OCI-LY1 (cell line): ENCODE data around the gene PSMA2.
A peak's percentile ranks its signal among the peaks of the same experiment; 100 is the strongest.

Experiments used
- H2AFZ ChIP-seq: fragments of 200-600 bp; sonication (generic), shearing (Covaris generic); 2 replicates; pipeline ENCODE4 v1.6.0; 2014; ENCODE audit warnings: antibody characterized with exemption, mild to moderate bottlenecking, low read length
- H3F3A ChIP-seq: fragments of 200-600 bp; sonication (generic), shearing (Covaris generic); 2 replicates; pipeline ENCODE4 v1.6.0; 2014; ENCODE audit warnings: mild to moderate bottlenecking, antibody characterized with exemption, low read length, moderate library complexity; ENCODE audit not compliant: insufficient read depth
- H3K27ac ChIP-seq: fragments of 200-600 bp; sonication (generic); 2 replicates; pipeline ENCODE4 v1.5.1; 2014; ENCODE audit warnings: low read length, mixed run types, mild to moderate bottlenecking, low read depth; ENCODE audit not compliant: poor library complexity, severe bottlenecking
- H3K27me3 ChIP-seq: fragments of 200-600 bp; sonication (generic); 2 replicates; pipeline ENCODE4 v1.6.0; 2014; ENCODE audit warnings: antibody characterized with exemption, mild to moderate bottlenecking, low read length, moderate library complexity; ENCODE audit not compliant: insufficient read depth
- H3K36me3 ChIP-seq: fragments of 200-600 bp; sonication (generic); 2 replicates; pipeline ENCODE4 v1.6.1; 2014; ENCODE audit warnings: mild to moderate bottlenecking, antibody characterized with exemption, low read length, moderate library complexity, mixed read lengths; ENCODE audit not compliant: insufficient read depth
- H3K4me1 ChIP-seq: fragments of 200-600 bp; sonication (generic); 2 replicates; pipeline ENCODE4 v1.5.1; 2014; ENCODE audit warnings: mild to moderate bottlenecking, low read length, moderate library complexity; ENCODE audit not compliant: insufficient read depth, severe bottlenecking
- H3K4me2 ChIP-seq: fragments of 200-600 bp; sonication (generic), shearing (Covaris generic); 2 replicates; pipeline ENCODE4 v1.6.1; 2014; ENCODE audit warnings: low read length
- H3K4me3 ChIP-seq: fragments of 200-600 bp; sonication (generic); 2 replicates; pipeline ENCODE4 v1.5.1; 2014; ENCODE audit warnings: low read length, low read depth, mild to moderate bottlenecking, mixed read lengths; ENCODE audit not compliant: poor library complexity, severe bottlenecking
- H3K79me2 ChIP-seq: fragments of 200-600 bp; shearing (Covaris generic); 2 replicates; pipeline ENCODE4 v1.6.1; 2016; ENCODE audit warnings: mixed run types, low read length, mixed read lengths; ENCODE audit not compliant: insufficient read depth
- H3K9ac ChIP-seq: fragments of 200-600 bp; sonication (generic), shearing (Covaris generic); 2 replicates; pipeline ENCODE4 v1.6.1; 2014; ENCODE audit warnings: mild to moderate bottlenecking, low read length, mixed read lengths
- H3K9me2 ChIP-seq: fragments of 200-600 bp; sonication (generic), shearing (Covaris generic); 2 replicates; pipeline ENCODE4 v1.6.1; 2014; ENCODE audit warnings: low read depth, mild to moderate bottlenecking, low read length, mixed read lengths
- H3K9me3 ChIP-seq: fragments of 200-600 bp; shearing (Covaris generic); 2 replicates; pipeline ENCODE4 v1.6.1; 2014; ENCODE audit warnings: low read length, mixed read lengths
- H4K20me1 ChIP-seq: fragments of 200-600 bp; sonication (generic), shearing (Covaris generic); 2 replicates; pipeline ENCODE4 v1.6.0; 2016; ENCODE audit warnings: mild to moderate bottlenecking, low read length; ENCODE audit not compliant: insufficient read depth
- EZH2 ChIP-seq: fragments of 200-600 bp; sonication (generic), shearing (Covaris generic); IDR thresholded peaks from 2 replicates; pipeline ENCODE4 v1.8.0; 2017; ENCODE audit warnings: borderline replicate concordance, mixed run types, mild to moderate bottlenecking, antibody characterized with exemption, low read length, moderate library complexity, mixed read lengths
- TF ChIP-seq, protein P1 (sequence below): fragments of 200-600 bp; sonication (generic), shearing (Covaris generic); IDR thresholded peaks from 2 replicates; pipeline ENCODE4 v1.5.1; 2017; ENCODE audit warnings: mild to moderate bottlenecking, antibody characterized with exemption, low read length, moderate library complexity, mixed read lengths

PSMA2 gene

DNA sequence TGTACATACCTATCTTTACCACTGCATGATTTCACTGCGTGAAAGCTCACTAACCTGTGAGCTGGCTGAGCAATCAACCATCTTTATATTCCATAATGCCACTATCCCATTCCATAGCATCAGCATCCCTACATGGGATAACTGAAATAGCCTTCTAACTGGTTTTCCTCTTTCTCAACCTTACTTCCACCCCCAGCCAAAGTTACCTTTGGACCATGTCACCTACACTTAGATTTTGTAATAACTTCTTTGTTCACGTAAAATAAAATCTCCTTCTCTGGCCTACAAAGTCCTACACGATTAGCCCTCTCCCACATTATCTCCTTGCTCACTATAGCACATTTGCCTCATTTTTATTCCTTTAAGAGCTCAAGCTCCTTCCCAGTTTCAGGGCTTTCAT is 2.5 kb downstream of the PSMA2 start:
- H3K36me3 ChIP-seq: peaks cover 43% of the 10 kb centered on the region
- H3K27me3 ChIP-seq: no peaks in the 10 kb centered on the region
- H3K4me1 ChIP-seq: peaks cover 74% of the 10 kb centered on the region
- H3K79me2 ChIP-seq: peaks cover 80% of the 10 kb centered on the region
- TF ChIP-seq EZH2: no peak
- TF ChIP-seq, protein P1, sequence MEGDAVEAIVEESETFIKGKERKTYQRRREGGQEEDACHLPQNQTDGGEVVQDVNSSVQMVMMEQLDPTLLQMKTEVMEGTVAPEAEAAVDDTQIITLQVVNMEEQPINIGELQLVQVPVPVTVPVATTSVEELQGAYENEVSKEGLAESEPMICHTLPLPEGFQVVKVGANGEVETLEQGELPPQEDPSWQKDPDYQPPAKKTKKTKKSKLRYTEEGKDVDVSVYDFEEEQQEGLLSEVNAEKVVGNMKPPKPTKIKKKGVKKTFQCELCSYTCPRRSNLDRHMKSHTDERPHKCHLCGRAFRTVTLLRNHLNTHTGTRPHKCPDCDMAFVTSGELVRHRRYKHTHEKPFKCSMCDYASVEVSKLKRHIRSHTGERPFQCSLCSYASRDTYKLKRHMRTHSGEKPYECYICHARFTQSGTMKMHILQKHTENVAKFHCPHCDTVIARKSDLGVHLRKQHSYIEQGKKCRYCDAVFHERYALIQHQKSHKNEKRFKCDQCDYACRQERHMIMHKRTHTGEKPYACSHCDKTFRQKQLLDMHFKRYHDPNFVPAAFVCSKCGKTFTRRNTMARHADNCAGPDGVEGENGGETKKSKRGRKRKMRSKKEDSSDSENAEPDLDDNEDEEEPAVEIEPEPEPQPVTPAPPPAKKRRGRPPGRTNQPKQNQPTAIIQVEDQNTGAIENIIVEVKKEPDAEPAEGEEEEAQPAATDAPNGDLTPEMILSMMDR: no peak
- peak overlapping the region; percentile 86 for H3K4me3 ChIP-seq
- H4K20me1 ChIP-seq: no peaks in the 10 kb centered on the region
- no peaks in the 10 kb centered on the region for H3F3A ChIP-seq
- no peak overlapping the region for H2AFZ ChIP-seq
- H3K9me3 ChIP-seq: no peaks in the 10 kb centered on the region
- H3K4me2 ChIP-seq: peak overlapping the region; percentile 93
- 0 out of 2 replicates have a peak overlapping the region, but pooled peaks have one; percentile 2 for H3K9ac ChIP-seq
- no peaks in the 10 kb centered on the region for H3K9me2 ChIP-seq
- no peak overlapping the region for H3K27ac ChIP-seq

DNA sequence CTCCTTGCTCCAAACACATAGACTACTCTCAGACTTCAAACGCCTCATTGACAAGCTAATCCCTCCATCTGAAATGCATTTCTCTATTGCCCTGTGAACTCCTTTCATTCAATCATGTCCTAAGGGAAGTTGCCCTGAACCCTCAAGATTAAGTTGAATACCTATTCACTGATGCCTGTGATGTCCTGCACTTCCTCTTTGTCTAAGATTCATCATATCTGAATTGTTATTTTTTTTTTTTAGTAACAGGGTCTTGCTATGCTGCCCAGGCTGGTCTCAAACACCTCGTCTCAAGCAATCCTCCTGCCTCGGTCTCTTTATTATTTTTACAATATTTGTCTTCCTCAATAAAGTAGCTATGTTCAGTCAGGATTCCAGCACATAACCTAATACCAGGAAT is 3.2 kb downstream of the PSMA2 start:
- no peak overlapping the region for H3K9ac ChIP-seq
- no peak overlapping the region for H2AFZ ChIP-seq
- H4K20me1 ChIP-seq: no peaks in the 10 kb centered on the region
- H3K79me2 ChIP-seq: peaks cover 78% of the 10 kb centered on the region
- no peak overlapping the region for H3K27ac ChIP-seq
- no peaks in the 10 kb centered on the region for H3K9me2 ChIP-seq
- H3K27me3 ChIP-seq: no peaks in the 10 kb centered on the region
- H3K36me3 ChIP-seq: peaks cover 48% of the 10 kb centered on the region
- H3K4me3 ChIP-seq: no peak overlapping the region
- H3F3A ChIP-seq: no peaks in the 10 kb centered on the region
- peaks cover 67% of the 10 kb centered on the region for H3K4me1 ChIP-seq
- no peak for TF ChIP-seq EZH2
- TF ChIP-seq, protein P1: no peak
- H3K9me3 ChIP-seq: no peaks in the 10 kb centered on the region
- peak overlapping the region; percentile 93 for H3K4me2 ChIP-seq

DNA sequence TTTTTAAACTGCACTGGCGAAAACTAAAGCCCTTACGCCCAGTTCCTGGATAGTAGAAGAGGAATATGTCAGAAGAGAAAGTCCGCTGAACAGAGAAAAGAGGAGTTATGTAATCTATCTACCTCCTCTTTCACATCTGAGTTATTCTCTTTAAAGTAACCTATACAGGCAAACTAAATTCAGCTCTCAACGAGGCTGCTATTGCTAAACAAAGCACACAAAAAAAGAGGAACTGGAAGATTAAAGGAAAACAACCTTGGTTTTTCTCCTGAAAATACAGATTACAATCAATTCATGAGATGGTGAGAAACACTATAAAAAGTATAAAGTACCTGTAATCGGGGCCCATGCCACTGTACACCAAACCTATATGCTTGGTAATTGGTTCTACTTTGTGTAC is 5.8 kb downstream of the PSMA2 start:
- no peak overlapping the region for H3K4me3 ChIP-seq
- H3K79me2 ChIP-seq: peaks cover 55% of the 10 kb centered on the region
- H3K27ac ChIP-seq: no peak overlapping the region
- no peaks in the 10 kb centered on the region for H3K27me3 ChIP-seq
- no peak overlapping the region for H3K4me2 ChIP-seq
- H3K9me2 ChIP-seq: no peaks in the 10 kb centered on the region
- H3F3A ChIP-seq: no peaks in the 10 kb centered on the region
- no peaks in the 10 kb centered on the region for H4K20me1 ChIP-seq
- H3K9ac ChIP-seq: no peak overlapping the region
- no peaks in the 10 kb centered on the region for H3K9me3 ChIP-seq
- H3K4me1 ChIP-seq: peaks cover 58% of the 10 kb centered on the region
- H2AFZ ChIP-seq: no peak overlapping the region
- TF ChIP-seq, protein P1: no peak
- TF ChIP-seq EZH2: no peak
- H3K36me3 ChIP-seq: peaks cover 74% of the 10 kb centered on the region
